ENCODE results near the gene LIPM.

LIPM gene

GRCh38 chr10:88781206-88781605, 21.3 kb upstream of the LIPM start:
- H3K9ac ChIP-seq (ENCODE audit: low read depth, low read length): no peak overlapping the region
- no peaks in the 10 kb centered on the region for H3K36me3 ChIP-seq (ENCODE audit: control insufficient read depth, insufficient read depth, low read length)
- H3K9me3 ChIP-seq (ENCODE audit: control insufficient read depth, insufficient read depth, low read length): no peaks in the 10 kb centered on the region

DNA sequence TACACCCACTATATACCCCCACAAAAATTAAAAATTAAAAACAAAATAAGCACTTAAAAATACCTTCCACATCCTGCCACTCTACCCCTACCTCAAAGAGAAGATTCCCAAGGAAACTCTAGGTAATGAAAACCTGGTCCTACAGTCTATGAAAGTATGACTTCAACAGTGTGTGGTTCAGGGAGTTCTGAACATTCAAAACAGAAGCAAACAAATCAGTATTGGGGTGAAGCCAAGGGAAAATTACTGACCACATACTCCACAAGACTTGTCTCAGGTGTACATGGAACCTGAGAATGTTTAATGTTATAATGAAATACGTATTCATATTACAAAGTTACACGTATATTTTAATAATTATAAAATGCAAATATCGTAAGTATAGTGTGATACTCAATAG, 20.3 kb upstream of the LIPM start:
- Histone ChIP-seq H3K9me3 (ENCODE audit: control insufficient read depth, insufficient read depth, low read length) (no peaks in the 10 kb centered on the region), H3K4me3 (ENCODE audit: low read depth, low read length) (no peak overlapping the region), H3K27ac (ENCODE audit: low read depth, low read length) (no peak overlapping the region), H3K9ac (ENCODE audit: low read depth, low read length) (no peak overlapping the region), H3K27me3 (ENCODE audit: control insufficient read depth, insufficient read depth, low read length) (no peaks in the 10 kb centered on the region), H3K36me3 (ENCODE audit: control insufficient read depth, insufficient read depth, low read length) (no peaks in the 10 kb centered on the region), H3K4me1 (ENCODE audit: control insufficient read depth, insufficient read depth, low read length) (no peaks in the 10 kb centered on the region)

More at GRCh38 chr10:88781206-88781605, 21.3 kb upstream of the LIPM start:
- no peak overlapping the region for H3K4me3 ChIP-seq (ENCODE audit: low read depth, low read length)
- H3K27ac ChIP-seq (ENCODE audit: low read depth, low read length): no peak overlapping the region
- no peaks in the 10 kb centered on the region for H3K27me3 ChIP-seq (ENCODE audit: control insufficient read depth, insufficient read depth, low read length)
- H3K4me1 ChIP-seq (ENCODE audit: control insufficient read depth, insufficient read depth, low read length): no peaks in the 10 kb centered on the region

DNA sequence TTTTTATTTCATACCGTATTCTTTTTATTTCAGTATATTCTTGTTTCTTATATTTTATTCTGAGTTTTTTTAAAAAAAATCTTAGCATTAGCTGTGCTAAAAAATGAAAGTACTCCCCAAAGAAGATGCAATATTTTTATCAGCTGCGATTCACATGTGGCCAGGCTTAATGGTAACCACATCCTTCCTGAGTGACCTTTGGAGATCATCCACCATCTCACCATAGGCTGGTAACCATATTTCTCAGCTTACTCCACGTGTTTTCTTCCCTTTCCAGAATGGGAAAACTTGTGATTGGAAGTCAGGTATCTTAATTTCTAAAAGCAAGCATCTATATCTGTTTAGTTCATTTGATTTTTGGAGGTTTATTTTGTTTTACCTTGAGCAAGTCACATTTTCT, 18.8 kb upstream of the LIPM start:
- H3K9ac ChIP-seq (ENCODE audit: low read depth, low read length): no peak overlapping the region
- no peak overlapping the region for H3K27ac ChIP-seq (ENCODE audit: low read depth, low read length)
- no peaks in the 10 kb centered on the region for H3K9me3 ChIP-seq (ENCODE audit: control insufficient read depth, insufficient read depth, low read length)
- no peaks in the 10 kb centered on the region for H3K36me3 ChIP-seq (ENCODE audit: control insufficient read depth, insufficient read depth, low read length)
- H3K4me3 ChIP-seq (ENCODE audit: low read depth, low read length): no peak overlapping the region
- no peaks in the 10 kb centered on the region for H3K4me1 ChIP-seq (ENCODE audit: control insufficient read depth, insufficient read depth, low read length)
- no peaks in the 10 kb centered on the region for H3K27me3 ChIP-seq (ENCODE audit: control insufficient read depth, insufficient read depth, low read length)

GRCh38 chr10:88786032-88786770, 16.3 kb upstream of the LIPM start:
- Histone ChIP-seq H3K4me3 (ENCODE audit: low read depth, low read length) (no peak overlapping the region), H3K4me1 (ENCODE audit: control insufficient read depth, insufficient read depth, low read length) (no peaks in the 10 kb centered on the region), H3K9me3 (ENCODE audit: control insufficient read depth, insufficient read depth, low read length) (no peaks in the 10 kb centered on the region), H3K27me3 (ENCODE audit: control insufficient read depth, insufficient read depth, low read length) (no peaks in the 10 kb centered on the region), H3K36me3 (ENCODE audit: control insufficient read depth, insufficient read depth, low read length) (no peaks in the 10 kb centered on the region), H3K9ac (ENCODE audit: low read depth, low read length) (no peak overlapping the region), H3K27ac (ENCODE audit: low read depth, low read length) (no peak overlapping the region)

- H3K36me3 ChIP-seq (ENCODE audit: control insufficient read depth, insufficient read depth, low read length): no peaks in the 10 kb centered on the region
Observed at GRCh38 chr10:88787463-88787862, 15.1 kb upstream of the LIPM start.

DNA sequence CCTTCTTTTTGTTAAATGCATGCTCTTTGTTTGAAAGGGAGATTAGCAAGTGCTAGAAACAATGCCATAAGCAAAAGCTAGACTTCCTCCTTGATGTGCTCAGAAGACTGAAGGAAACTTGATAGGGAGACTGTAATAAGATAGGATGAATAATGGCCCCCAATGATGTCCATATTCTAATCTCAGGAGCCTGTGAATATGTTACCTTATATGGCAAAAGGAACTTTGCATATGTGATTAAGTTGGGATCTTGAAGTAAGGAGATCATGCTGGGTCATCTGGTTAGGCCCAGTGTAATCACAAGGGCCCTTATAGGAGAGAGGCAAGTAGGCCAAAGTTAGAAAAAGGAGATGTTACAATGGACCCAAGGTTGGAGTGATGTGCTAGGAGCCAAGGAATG, 13.6 kb upstream of the LIPM start:
- Histone ChIP-seq H3K27ac (ENCODE audit: low read depth, low read length) (no peak overlapping the region), H3K9me3 (ENCODE audit: control insufficient read depth, insufficient read depth, low read length) (no peaks in the 10 kb centered on the region), H3K9ac (ENCODE audit: low read depth, low read length) (no peak overlapping the region), H3K27me3 (ENCODE audit: control insufficient read depth, insufficient read depth, low read length) (no peaks in the 10 kb centered on the region), H3K36me3 (ENCODE audit: control insufficient read depth, insufficient read depth, low read length) (no peaks in the 10 kb centered on the region), H3K4me3 (ENCODE audit: low read depth, low read length) (no peak overlapping the region), H3K4me1 (ENCODE audit: control insufficient read depth, insufficient read depth, low read length) (no peaks in the 10 kb centered on the region)

More at GRCh38 chr10:88787463-88787862, 15.1 kb upstream of the LIPM start:
- no peaks in the 10 kb centered on the region for H3K4me1 ChIP-seq (ENCODE audit: control insufficient read depth, insufficient read depth, low read length)
- no peaks in the 10 kb centered on the region for H3K9me3 ChIP-seq (ENCODE audit: control insufficient read depth, insufficient read depth, low read length)
- no peak overlapping the region for H3K27ac ChIP-seq (ENCODE audit: low read depth, low read length)
- no peak overlapping the region for H3K4me3 ChIP-seq (ENCODE audit: low read depth, low read length)
- H3K27me3 ChIP-seq (ENCODE audit: control insufficient read depth, insufficient read depth, low read length): no peaks in the 10 kb centered on the region
- no peak overlapping the region for H3K9ac ChIP-seq (ENCODE audit: low read depth, low read length)

DNA sequence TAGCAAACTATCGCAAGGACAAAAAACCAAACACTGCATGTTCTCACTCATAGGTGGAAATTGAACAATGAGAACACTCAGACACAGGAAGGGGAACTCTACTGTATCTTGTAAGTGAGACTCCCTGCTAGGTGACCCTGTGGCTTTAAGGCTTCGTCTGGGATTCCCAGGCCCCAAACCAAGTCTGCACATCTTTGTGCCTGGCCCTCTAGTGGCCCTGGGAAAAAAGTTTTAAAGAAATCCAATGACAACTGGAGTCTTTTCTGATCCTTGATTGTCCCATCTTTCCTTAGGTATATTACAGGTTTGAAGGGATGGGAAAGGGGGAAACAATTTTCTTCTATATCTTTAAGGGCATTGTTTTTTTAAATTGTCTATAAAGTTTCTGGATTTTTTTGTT, 10.6 kb upstream of the LIPM start:
- no peak overlapping the region for H3K27ac ChIP-seq (ENCODE audit: low read depth, low read length)
- no peak overlapping the region for H3K4me3 ChIP-seq (ENCODE audit: low read depth, low read length)
- no peaks in the 10 kb centered on the region for H3K36me3 ChIP-seq (ENCODE audit: control insufficient read depth, insufficient read depth, low read length)
- no peak overlapping the region for H3K9ac ChIP-seq (ENCODE audit: low read depth, low read length)
- H3K9me3 ChIP-seq (ENCODE audit: control insufficient read depth, insufficient read depth, low read length): no peaks in the 10 kb centered on the region
- H3K27me3 ChIP-seq (ENCODE audit: control insufficient read depth, insufficient read depth, low read length): no peaks in the 10 kb centered on the region; the same call in 1 of the 2 replicates
- H3K4me1 ChIP-seq (ENCODE audit: control insufficient read depth, insufficient read depth, low read length): no peaks in the 10 kb centered on the region

DNA sequence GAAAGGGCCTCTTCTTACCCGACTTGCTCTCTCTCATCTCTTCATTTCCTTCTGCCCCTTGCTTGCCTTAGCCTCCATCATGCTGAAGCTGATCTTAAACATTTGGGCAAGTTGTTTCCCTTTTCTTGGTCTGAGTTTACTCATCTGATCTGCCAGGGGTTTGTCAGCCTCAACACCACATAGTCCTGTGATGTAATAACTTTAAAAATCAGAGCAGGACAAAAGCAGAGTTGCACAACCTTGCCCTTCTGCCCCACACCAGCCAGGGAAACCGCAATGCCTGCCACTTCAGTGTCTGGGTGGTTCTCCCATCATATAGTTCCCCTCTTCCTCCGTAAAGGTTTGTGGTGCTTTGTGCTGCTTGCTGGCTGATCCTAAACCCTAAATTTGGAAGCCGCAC, 9.9 kb upstream of the LIPM start:
- Histone ChIP-seq H3K9ac (ENCODE audit: low read depth, low read length) (no peak overlapping the region), H3K9me3 (ENCODE audit: control insufficient read depth, insufficient read depth, low read length) (no peaks in the 10 kb centered on the region), H3K27me3 (ENCODE audit: control insufficient read depth, insufficient read depth, low read length) (no peaks in the 10 kb centered on the region; the same call in 1 of the 2 replicates), H3K4me1 (ENCODE audit: control insufficient read depth, insufficient read depth, low read length) (no peaks in the 10 kb centered on the region), H3K4me3 (ENCODE audit: low read depth, low read length) (no peak overlapping the region), H3K36me3 (ENCODE audit: control insufficient read depth, insufficient read depth, low read length) (no peaks in the 10 kb centered on the region), H3K27ac (ENCODE audit: low read depth, low read length) (no peak overlapping the region)

DNA sequence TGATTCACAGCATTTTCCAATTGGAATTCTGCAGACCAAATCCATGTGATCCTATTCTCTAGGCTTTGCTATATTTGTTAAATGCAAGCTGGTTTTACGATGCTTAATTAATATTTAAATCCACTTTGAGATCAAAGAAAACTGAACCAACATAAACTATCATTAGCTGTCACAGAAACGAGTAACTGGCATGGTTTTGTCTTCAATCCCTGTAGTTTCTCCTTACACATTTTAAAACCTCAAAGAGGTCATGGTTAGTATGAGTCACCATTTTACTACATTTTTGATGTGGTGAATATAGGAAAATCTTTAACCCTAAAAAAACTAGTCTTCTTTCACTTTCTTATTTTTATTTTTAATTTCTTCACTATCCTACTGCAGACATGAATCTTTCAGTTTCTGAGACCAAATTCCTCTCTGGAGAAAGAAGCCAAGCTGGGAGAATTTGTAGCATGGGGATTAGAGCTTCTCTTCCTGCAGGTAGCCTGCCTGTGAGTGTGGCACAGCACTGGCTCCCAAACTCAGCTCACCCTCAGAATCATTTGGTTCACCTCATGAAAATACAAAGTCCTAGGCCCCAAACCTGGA, 8.7 kb upstream of the LIPM start:
- no peak overlapping the region for H3K27ac ChIP-seq (ENCODE audit: low read depth, low read length)
- no peaks in the 10 kb centered on the region for H3K36me3 ChIP-seq (ENCODE audit: control insufficient read depth, insufficient read depth, low read length)
- no peak overlapping the region for H3K4me3 ChIP-seq (ENCODE audit: low read depth, low read length)
- H3K27me3 ChIP-seq (ENCODE audit: control insufficient read depth, insufficient read depth, low read length): no peaks in the 10 kb centered on the region; the same call in 1 of the 2 replicates
- H3K9me3 ChIP-seq (ENCODE audit: control insufficient read depth, insufficient read depth, low read length): no peaks in the 10 kb centered on the region
- H3K9ac ChIP-seq (ENCODE audit: low read depth, low read length): no peak overlapping the region
- H3K4me1 ChIP-seq (ENCODE audit: control insufficient read depth, insufficient read depth, low read length): no peaks in the 10 kb centered on the region

GRCh38 chr10:88794731-88795130, 7.8 kb upstream of the LIPM start:
- Histone ChIP-seq H3K4me1 (ENCODE audit: control insufficient read depth, insufficient read depth, low read length) (no peaks in the 10 kb centered on the region), H3K9ac (ENCODE audit: low read depth, low read length) (no peak overlapping the region), H3K36me3 (ENCODE audit: control insufficient read depth, insufficient read depth, low read length) (no peaks in the 10 kb centered on the region), H3K27me3 (ENCODE audit: control insufficient read depth, insufficient read depth, low read length) (no peaks in the 10 kb centered on the region; the same call in 1 of the 2 replicates), H3K9me3 (ENCODE audit: control insufficient read depth, insufficient read depth, low read length) (no peaks in the 10 kb centered on the region), H3K27ac (ENCODE audit: low read depth, low read length) (no peak overlapping the region), H3K4me3 (ENCODE audit: low read depth, low read length) (no peak overlapping the region)

All from HUES48 (cell line).